Measurements from ENCODE around the gene S100A7.

DNA sequence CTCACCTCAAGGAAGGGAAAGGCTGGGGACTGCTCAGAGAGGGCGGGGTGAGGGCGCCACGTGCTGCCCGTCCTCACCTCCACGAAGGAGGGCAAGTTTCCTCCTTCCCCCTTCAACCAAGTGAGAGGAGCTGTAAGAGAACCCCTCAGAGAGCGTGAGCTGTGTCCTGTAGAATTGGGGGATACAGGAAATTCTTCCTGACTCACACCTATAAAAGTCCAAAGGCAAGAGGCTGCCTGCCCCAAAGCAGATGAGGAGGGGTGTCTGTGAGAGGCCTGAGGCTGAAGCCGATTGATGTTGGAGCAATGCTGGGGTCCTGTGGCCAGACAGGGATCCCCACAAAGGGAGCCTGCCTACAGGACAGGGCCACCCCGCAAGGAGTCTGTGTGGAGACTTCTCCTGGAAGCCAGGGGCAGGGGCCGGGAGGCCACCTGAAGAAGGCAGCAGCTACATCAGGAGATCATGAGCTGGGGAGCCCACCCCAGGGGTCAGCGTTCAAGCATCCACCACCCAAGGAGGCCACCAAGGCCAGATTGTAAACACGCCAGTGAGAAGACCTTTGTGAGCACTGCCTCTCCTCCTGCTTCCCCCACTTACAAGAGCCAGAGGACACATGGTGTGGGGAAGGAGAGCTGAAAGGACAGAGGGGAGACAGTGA is 47.6 kb upstream of the S100A7 start:
- TF ChIP-seq YY1 (IDR thresholded peaks at IDR 0.05), result no peak
- TF ChIP-seq, protein P1, sequence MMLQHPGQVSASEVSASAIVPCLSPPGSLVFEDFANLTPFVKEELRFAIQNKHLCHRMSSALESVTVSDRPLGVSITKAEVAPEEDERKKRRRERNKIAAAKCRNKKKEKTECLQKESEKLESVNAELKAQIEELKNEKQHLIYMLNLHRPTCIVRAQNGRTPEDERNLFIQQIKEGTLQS (IDR thresholded peaks at IDR 0.05), result no peak

Measured in liver (tissue), 2 donors.